Smooth muscle cell (in vitro differentiated cells): Measurements from ENCODE around the gene JMJD8. TPM values are rescaled to one million over a fixed set of nuclear protein-coding genes. Genes with fewer than 3 reads are reported as not detected.

Source experiments
- DNase-seq: peaks from one replicate; lab custom pipeline; 2025; ENCODE audit not compliant: unreplicated experiment; lab: John Stamatoyannopoulos, UW
- H2AFZ ChIP-seq: fragments of 200-600 bp; sonication (generic); 2 replicates; pipeline ENCODE4 v1.6.0; 2016; ENCODE audit warnings: antibody characterized with exemption, low read depth, mild to moderate bottlenecking
- H3F3A ChIP-seq: fragments of 200-600 bp; sonication (generic); 2 replicates; pipeline ENCODE4 v1.6.0; 2017; ENCODE audit warnings: antibody characterized with exemption, low read depth
- H3K27ac ChIP-seq: fragments of 200-600 bp; sonication (generic); 2 replicates; pipeline ENCODE4 v1.5.1; 2016; ENCODE audit warnings: low read depth, mild to moderate bottlenecking
- H3K27me3 ChIP-seq: fragments of 200-600 bp; sonication (generic); 2 replicates; pipeline ENCODE4 v1.6.1; 2016; ENCODE audit warnings: low read depth, mild to moderate bottlenecking
- H3K36me3 ChIP-seq: fragments of 200-600 bp; sonication (generic); 2 replicates; pipeline ENCODE4 v1.5.1; 2016; ENCODE audit warnings: low read depth
- H3K4me1 ChIP-seq: fragments of 200-600 bp; sonication (generic); 2 replicates; pipeline ENCODE4 v1.5.1; 2016; ENCODE audit warnings: low read depth
- H3K4me2 ChIP-seq: fragments of 200-600 bp; sonication (generic); 2 replicates; pipeline ENCODE4 v1.6.0; 2016; ENCODE audit warnings: mild to moderate bottlenecking
- H3K4me3 ChIP-seq: fragments of 200-600 bp; sonication (generic); 2 replicates; pipeline ENCODE4 v1.5.1; 2016; ENCODE audit warnings: mild to moderate bottlenecking
- H3K79me2 ChIP-seq: fragments of 200-600 bp; sonication (generic); 2 replicates; pipeline ENCODE4 v1.6.0; 2016; ENCODE audit warnings: low read depth, mild to moderate bottlenecking
- H3K9ac ChIP-seq: fragments of 200-600 bp; sonication (generic); 2 replicates; pipeline ENCODE4 v1.6.0; 2016; ENCODE audit warnings: low read depth
- H3K9me3 ChIP-seq: fragments of 200-600 bp; sonication (generic); replicated peaks from 2 replicates; pipeline ENCODE4 v1.5.1; 2016; ENCODE audit warnings: low read depth
- H4K20me1 ChIP-seq: fragments of 200-600 bp; sonication (generic); 2 replicates; pipeline ENCODE4 v1.6.0; 2016; ENCODE audit warnings: low read depth
- CTCF ChIP-seq: fragments of 200-600 bp; sonication (generic); IDR thresholded peaks from 2 replicates; pipeline ENCODE4 v1.5.1; 2017; ENCODE audit warnings: borderline replicate concordance, mild to moderate bottlenecking, antibody characterized with exemption; ENCODE audit not compliant: insufficient read depth, poor library complexity, severe bottlenecking
- WGBS: methylation state at CpG from one replicate; pipeline ENCODE4 v1.1.7; 2016; ENCODE audit warnings: low lambda C conversion rate; 5-methylcytosine and 5-hydroxymethylcytosine counted together
- polyA plus RNA-seq: library from polyadenylated mRNA; unstranded; fragments of >200 nt; fragmentation: Nextera tagmentation; extraction: Ambion mirVana; gene quantifications from 2 replicates; pipeline ENCODE4 v1.2.1, GENCODE V29; 2016
- total RNA-seq: library from RNA; depleted of rRNA; stranded (reverse); fragments of >200 nt; gene quantifications from 2 replicates; pipeline ENCODE4 v1.2.3, GENCODE V29; 2014

The JMJD8 gene
- total and polyA plus RNA-seq, 2 experiments from 2014 or later, result 42.9 to 95.1 TPM

- no peak for DNase-seq
- Histone ChIP-seq H3K79me2 (peaks cover 8% of the 10 kb centered on the region), H3K4me1 (peaks cover 6% of the 10 kb centered on the region), H3K9me3 (no peaks in the 10 kb centered on the region), H4K20me1 (peaks cover 24% of the 10 kb centered on the region), H3K4me2 (no peak overlapping the region), H2AFZ (no peak overlapping the region), H3F3A (peaks cover 4% of the 10 kb centered on the region), H3K27me3 (no peaks in the 10 kb centered on the region), H3K9ac (no peak overlapping the region), H3K36me3 (no peaks in the 10 kb centered on the region), H3K27ac (no peak overlapping the region), H3K4me3 (no peak overlapping the region)
- TF ChIP-seq CTCF, result no peak
- WGBS, result 90% methylated on average over 22 of the region's 22 CpGs
Observed at GRCh38 chr16:674214-674881, 9.8 kb downstream of the JMJD8 start.

DNA sequence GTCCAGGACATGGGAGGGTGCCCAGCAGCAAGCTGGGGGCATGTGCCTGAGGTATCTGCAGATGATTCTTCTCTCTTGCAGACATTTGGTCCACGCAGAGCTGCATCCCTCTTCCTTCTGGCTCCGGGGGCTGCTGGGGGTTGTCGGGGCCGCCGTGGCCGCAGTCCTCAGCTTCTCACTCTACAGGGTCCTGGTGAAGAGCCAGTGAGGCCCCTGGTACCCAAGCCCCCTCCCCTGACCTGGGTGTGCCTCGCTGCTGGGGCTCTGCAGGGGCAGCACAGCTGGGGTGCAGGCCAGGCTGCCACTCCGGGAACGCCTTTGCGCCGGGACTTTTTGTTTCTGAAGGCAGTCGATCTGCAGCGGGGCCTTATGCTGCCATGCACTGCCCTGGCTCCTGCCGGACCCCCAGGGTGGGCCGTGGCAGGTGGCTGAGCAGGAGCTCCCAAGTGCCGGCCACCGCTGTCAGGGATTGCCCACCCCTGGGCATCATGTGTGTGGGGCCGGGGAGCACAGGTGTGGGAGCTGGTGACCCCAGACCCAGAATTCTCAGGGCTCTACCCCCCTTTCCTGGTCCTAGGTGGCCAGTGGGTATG lies 10.6 kb downstream of the JMJD8 start:
- Histone ChIP-seq H3K4me1 (peaks cover 11% of the 10 kb centered on the region), H3K9me3 (no peaks in the 10 kb centered on the region), H3K4me2 (no peak overlapping the region), H3F3A (peaks cover 4% of the 10 kb centered on the region), H2AFZ (no peak overlapping the region), H3K36me3 (no peaks in the 10 kb centered on the region), H4K20me1 (peaks cover 33% of the 10 kb centered on the region), H3K4me3 (no peak overlapping the region), H3K27ac (no peak overlapping the region), H3K79me2 (peaks cover 16% of the 10 kb centered on the region), H3K9ac (no peak overlapping the region), H3K27me3 (no peaks in the 10 kb centered on the region)
- 98% methylated on average over 18 of the region's 18 CpGs for WGBS
- no peak for DNase-seq
- TF ChIP-seq CTCF, result no peak

- no peak for DNase-seq
- Histone ChIP-seq H3F3A (peaks cover 4% of the 10 kb centered on the region), H3K9me3 (no peaks in the 10 kb centered on the region), H2AFZ (no peak overlapping the region), H3K27me3 (no peaks in the 10 kb centered on the region), H3K4me1 (peaks cover 11% of the 10 kb centered on the region), H3K27ac (no peak overlapping the region), H3K36me3 (no peaks in the 10 kb centered on the region), H4K20me1 (peaks cover 35% of the 10 kb centered on the region), H3K9ac (no peak overlapping the region), H3K4me2 (no peak overlapping the region), H3K79me2 (peaks cover 22% of the 10 kb centered on the region), H3K4me3 (no peak overlapping the region)
- WGBS, result 94% methylated on average over 21 of the region's 21 CpGs
- TF ChIP-seq CTCF, result no peak
Observed at GRCh38 chr16:672851-673250, 11.3 kb downstream of the JMJD8 start.

DNA sequence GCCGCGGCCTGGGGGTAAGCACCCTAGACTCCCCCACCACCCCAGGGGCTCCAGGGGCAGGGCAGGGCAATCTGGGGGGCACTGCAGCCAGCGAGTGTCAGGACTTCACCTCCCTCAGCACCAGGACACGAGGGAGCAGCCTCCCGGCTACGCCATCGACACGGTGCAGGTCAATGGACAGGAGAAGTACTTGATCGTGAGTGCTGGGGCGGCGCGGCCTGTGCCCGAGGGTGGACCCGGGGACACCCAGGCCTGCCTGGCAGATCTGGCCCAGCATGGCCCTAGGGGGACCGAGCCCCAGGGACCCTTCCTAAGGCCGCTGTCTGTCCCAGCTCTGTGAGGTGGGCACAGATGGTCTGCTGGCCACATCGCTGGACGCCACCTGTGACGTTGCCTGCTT lies 11.8 kb downstream of the JMJD8 start:
- H3K9ac ChIP-seq, result no peak overlapping the region

More for the DNA sequence above, 11.8 kb downstream of the JMJD8 start:
- H3K27ac ChIP-seq, result no peak overlapping the region
- H3K4me2 ChIP-seq, result no peak overlapping the region
- DNase-seq, result no peak
- H4K20me1 ChIP-seq, result peaks cover 35% of the 10 kb centered on the region
- H3K36me3 ChIP-seq, result no peaks in the 10 kb centered on the region
- H3K27me3 ChIP-seq, result no peaks in the 10 kb centered on the region
- peaks cover 4% of the 10 kb centered on the region for H3F3A ChIP-seq
- peaks cover 11% of the 10 kb centered on the region for H3K4me1 ChIP-seq
- 98% methylated on average over 19 of the region's 19 CpGs for WGBS
- peaks cover 22% of the 10 kb centered on the region for H3K79me2 ChIP-seq
- no peak overlapping the region for H3K4me3 ChIP-seq
- TF ChIP-seq CTCF, result no peak
- H2AFZ ChIP-seq, result no peak overlapping the region
- no peaks in the 10 kb centered on the region for H3K9me3 ChIP-seq
